ENCODE results near the gene ADGRL1.

DNA sequence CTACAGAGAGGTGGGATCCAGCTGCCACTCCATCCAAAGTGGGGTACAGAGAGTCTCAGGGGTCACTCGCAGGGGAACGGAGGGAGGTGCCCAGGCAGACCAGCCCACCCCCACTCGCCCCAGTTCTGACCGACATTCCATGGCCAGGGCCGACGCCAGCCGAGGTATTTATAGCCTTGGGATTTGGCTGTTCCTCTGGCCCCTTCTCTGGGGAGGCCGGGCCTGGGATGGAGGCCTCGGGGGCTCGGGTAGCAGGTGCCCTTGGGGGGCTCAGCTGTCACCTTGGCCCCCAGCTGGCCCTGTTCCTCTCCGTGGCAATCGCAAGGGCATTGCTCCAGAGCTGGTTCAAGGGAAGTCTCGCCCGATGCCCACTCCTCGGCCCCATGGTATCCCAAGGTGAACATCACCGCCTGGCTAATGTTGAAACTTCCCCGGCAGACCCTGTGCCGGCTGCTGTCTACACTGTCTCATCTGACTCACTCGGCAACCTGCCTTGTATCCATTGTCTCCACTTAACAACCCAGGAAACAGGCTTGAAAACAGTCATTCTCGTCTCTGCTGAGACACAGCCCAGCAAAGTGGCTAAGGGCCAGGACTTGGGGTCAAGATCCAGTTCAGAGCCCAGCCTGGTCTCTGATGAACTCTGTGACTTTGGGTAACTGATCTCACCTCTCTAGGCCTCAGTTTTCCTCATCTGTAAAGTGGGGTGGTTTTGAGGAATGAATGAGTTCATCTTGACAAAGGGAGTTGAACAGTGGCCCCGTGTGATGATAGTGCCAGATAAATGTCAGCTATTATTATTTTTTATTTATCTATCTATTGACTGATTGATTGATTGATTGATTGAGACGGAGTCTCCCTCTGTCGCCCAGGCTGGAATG is 98.1 kb downstream of the ADGRL1 start:
- TF ChIP-seq, protein P1, sequence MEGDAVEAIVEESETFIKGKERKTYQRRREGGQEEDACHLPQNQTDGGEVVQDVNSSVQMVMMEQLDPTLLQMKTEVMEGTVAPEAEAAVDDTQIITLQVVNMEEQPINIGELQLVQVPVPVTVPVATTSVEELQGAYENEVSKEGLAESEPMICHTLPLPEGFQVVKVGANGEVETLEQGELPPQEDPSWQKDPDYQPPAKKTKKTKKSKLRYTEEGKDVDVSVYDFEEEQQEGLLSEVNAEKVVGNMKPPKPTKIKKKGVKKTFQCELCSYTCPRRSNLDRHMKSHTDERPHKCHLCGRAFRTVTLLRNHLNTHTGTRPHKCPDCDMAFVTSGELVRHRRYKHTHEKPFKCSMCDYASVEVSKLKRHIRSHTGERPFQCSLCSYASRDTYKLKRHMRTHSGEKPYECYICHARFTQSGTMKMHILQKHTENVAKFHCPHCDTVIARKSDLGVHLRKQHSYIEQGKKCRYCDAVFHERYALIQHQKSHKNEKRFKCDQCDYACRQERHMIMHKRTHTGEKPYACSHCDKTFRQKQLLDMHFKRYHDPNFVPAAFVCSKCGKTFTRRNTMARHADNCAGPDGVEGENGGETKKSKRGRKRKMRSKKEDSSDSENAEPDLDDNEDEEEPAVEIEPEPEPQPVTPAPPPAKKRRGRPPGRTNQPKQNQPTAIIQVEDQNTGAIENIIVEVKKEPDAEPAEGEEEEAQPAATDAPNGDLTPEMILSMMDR (IDR thresholded peaks at IDR 0.05 in 8 of 11, conservative IDR thresholded peaks at IDR 0.05 in 3 of 11), result no peak
- TF ChIP-seq POLR2A (IDR thresholded peaks at IDR 0.05) (no peak), POLR2AphosphoS5 (IDR thresholded peaks at IDR 0.05) (peak in 2 of 3 donors; percentile 31 to 49)

All from spleen (tissue), 7 donors.